NCI-H510A (cell line): Measurements from ENCODE around the gene ZNF200.
"Not testable (repeated sequence)": the region's sequence is repeated elsewhere in the genome, so short reads cannot be mapped to it uniquely, and the experiment has no call there.

Source experiments
- DNase-seq: peaks from one replicate; lab custom pipeline; 2025; lab: John Stamatoyannopoulos, UW

ZNF200 gene, protein sequence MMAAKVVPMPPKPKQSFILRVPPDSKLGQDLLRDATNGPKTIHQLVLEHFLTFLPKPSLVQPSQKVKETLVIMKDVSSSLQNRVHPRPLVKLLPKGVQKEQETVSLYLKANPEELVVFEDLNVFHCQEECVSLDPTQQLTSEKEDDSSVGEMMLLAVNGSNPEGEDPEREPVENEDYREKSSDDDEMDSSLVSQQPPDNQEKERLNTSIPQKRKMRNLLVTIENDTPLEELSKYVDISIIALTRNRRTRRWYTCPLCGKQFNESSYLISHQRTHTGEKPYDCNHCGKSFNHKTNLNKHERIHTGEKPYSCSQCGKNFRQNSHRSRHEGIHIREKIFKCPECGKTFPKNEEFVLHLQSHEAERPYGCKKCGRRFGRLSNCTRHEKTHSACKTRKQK

GRCh38 chr16:3234857-3235561 is at the start of gene ZNF200:
ZNF200 (minus strand) TSS chr16:3235158; CDS start chr16:3233755, 1,403 bp downstream.
- peak; percentile 75 for DNase-seq

GRCh38 chr16:3283543-3284447 is 48.8 kb upstream of the ZNF200 start:
- DNase-seq = no peak

- DNase-seq = peak; percentile 79
Observed at GRCh38 chr16:3282730-3283542, 48.0 kb upstream of the ZNF200 start, which contains the start of gene ZNF263. ZNF263 (plus strand) TSS chr16:3283491; CDS start chr16:3283819, 328 bp downstream.

DNA sequence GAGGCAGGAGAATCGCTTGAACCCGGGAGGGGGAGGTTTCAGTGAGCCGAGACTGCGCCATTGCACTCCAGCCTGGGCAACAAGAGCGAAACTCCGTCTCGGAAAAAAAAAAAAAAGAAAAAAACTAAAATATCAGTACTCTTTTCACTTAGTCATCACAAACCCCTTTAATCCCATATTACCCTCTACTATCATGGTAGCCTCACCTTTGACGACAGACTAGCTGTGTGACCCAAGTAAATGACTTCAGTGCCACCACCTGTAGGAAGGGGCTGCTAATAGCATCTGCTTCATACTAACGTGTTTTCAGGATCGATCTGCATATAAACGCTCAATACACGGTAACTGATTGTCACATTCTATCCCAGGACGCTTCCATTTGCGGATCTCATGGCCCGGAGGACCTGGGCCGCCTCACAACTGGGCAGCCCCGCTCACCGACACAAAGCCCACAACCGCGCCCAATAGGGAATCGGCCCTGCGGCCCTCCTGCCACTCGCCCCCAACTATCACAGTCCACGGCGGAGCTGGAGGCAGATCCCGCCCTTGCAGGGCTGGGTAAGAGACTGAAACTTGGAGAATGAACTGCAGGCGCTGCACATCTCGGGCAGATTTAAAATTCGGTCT is 47.3 kb upstream of the ZNF200 start:
- peak; percentile 42 for DNase-seq

DNA sequence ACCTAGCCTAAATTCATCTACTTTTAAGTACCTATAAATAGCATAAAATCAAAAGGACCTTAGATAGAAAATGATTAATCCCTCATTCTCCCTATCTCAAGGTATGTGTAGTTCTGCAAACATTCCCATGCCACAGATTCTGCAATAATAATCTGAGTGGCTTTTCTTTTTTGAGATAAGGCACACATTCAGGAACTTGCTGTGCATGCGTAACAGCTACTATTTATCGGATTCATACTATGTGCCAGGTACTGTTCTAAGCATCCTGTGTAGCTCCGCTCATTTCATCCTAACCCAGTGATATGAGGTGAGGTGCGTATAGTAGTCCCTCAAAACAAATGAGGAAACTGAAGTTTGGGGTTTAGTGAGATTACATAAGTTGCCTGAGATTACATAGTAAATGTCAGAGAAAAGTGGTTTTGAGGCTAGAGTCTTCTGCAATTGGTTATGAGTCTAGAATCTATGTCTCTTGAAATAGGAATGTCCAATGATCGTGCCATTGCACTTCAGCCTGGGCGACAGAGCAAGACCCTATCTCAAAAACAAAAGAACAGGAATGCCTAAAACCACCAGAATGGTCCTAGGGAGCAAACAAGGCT is 46.4 kb upstream of the ZNF200 start:
- no peak for DNase-seq

- DNase-seq = no peak
Observed at GRCh38 chr16:3276679-3277078, 41.7 kb upstream of the ZNF200 start.

GRCh38 chr16:3274947-3275346 is 40.0 kb upstream of the ZNF200 start:
- DNase-seq = no peak

DNA sequence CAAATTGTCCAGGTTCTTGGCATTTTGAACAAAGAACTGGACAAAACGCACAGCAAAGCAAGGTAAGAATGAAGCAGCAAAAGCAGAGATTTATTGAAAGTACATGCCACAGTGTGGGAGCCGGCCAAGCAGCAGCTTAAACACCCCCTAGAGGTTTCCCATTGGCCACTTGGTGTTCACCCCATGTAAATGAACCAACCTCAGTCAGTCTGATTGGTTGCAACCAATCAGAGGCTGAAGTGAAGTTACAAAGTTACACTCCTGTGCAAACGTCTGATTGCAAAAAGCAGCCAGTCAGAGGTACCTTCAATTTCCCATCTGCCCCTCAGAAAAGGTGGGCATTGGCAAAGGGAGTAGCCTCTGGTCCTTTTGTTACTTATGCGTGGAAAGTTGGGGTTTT is 39.5 kb upstream of the ZNF200 start:
- no peak for DNase-seq

DNA sequence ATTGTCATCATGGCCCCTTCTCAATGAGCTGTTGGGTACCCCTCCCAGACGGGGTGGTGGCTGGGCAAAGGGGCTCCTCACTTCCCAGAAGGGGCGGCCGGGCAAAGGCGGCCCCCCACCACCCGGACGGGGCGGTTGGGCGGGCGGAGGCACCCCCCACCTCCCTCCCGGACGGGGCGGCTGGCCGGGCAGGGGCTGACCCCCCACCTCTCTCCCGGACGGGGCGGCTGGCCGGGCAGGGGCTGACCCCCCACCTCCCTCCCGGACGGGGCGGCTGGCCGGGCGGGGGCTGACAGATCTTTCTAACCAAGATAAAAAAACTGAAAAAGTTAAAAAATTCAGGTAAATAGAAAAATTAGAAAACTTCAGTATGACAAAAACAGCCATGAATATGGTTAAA is 36.3 kb upstream of the ZNF200 start:
- DNase-seq = not testable (repeated sequence)

DNA sequence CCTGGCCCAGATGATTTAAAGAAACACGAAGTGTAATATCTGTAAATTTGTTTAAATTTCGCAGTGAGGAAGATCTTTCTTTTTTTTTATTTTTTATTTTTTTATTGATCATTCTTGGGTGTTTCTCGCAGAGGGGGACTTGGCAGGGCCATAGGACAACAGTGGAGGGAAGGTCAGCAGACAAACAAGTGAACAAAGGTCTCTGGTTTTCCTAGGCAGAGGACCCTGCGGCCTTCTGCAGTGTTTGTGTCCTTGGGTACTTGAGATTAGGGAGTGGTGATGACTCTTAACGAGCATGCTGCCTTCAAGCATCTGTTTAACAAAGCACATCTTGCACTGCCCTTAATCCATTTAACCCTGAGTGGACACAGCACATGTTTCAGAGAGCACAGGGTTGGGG is 35.8 kb upstream of the ZNF200 start:
- DNase-seq = not testable (repeated sequence)

DNA sequence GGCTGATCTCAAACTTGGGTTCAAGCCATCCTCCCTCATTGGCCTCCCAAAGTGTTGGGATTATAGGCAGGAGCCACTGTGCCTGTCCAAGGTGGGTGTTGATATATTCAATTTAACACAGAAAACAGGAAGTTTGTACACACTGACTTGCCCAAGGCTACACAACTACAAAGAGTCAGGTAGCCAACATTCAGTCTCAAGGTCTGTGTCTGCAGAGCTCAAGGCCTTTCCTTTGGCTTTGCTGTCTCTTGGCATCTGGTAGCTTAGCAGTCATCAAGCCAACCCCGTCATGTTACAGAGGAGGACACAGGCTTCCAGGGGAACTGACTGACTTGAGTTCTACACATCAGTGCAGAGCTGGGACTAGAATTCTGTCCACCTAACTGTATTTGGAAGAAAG is 33.3 kb upstream of the ZNF200 start:
- DNase-seq = no peak

- no peak for DNase-seq
Observed at GRCh38 chr16:3266873-3267537, 32.0 kb upstream of the ZNF200 start.

DNA sequence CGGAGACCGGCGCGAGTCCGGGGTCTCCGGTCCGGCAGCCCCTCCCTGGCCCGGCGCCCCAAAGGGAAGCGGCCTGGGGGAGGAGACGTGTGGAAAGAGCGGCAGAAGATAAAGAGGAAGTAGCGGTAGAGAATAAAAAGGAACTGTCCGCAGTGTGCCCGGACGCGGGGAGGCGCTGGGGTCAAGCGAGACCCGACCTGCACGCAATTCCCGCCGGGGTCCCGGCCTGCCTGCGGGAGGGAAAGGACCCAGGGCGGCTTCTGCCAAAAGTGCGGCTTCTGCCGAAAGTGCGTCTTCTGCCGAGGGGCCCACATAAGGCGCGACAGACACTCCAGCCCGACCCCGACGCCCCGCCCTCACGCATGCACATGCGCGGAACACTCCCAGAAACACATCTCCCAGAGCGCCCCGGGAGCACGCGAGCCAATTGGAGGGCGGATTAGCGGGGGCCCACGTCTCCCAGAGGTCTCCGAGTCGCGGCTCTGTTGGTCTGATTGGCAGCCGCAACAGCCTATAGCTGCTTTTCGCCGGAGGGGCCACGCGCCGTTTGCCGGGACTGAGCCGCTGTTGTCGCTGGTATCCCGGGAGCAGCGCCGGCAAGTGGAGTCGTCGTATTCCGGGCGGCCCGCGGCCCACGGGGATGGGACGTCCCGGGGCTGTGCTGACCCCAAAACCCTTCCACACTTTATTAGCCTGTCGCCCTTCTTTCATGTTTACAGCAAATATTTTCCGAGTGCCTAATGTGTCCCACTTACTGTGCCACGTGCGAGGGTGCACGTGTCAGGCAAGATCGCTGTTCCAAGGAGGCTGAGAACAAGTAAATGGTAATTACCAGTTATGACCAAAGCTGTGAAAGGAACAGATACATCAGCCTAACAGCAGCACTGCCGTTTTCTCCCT is 29.4 kb upstream of the ZNF200 start:
- DNase-seq = peak; percentile 87

DNA sequence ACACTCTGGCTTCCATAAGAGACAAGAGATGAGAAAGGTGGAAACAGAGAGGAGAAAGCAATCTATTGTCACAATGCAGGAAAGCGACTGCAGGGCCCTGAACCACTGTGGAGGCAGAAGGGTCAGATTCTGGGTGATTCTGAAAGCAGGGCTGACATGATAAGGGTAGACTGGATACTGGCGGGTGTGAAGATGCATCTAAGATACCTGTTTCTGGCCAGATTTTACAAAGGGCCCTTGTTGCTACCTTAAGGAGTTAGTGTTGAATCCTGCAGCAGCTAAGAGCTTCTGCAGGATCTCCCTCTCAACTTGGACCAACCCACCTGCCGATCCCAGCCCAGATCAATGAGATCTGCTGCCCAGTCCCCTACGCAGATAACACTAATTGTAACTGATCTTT is 27.6 kb upstream of the ZNF200 start:
- no peak for DNase-seq

DNA sequence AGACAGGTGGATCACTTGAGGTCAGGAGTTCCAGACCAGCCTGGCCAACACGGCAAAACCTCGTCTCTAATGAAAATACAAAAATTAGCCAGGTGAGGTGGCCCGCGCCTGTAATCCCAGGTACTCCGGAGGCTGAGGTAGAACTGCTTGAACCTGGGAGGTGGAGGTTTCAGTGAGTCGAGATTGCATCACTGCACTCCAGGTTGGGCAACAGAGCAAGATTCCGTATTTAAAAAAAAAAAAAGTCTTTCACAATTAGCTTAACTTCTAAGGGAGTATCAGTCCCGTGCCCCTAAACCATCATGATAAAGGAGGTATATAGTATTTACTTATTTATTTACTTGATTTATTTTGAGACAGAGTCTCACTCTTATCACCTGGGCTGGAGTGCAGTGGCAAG is 24.9 kb upstream of the ZNF200 start:
- no peak for DNase-seq

DNA sequence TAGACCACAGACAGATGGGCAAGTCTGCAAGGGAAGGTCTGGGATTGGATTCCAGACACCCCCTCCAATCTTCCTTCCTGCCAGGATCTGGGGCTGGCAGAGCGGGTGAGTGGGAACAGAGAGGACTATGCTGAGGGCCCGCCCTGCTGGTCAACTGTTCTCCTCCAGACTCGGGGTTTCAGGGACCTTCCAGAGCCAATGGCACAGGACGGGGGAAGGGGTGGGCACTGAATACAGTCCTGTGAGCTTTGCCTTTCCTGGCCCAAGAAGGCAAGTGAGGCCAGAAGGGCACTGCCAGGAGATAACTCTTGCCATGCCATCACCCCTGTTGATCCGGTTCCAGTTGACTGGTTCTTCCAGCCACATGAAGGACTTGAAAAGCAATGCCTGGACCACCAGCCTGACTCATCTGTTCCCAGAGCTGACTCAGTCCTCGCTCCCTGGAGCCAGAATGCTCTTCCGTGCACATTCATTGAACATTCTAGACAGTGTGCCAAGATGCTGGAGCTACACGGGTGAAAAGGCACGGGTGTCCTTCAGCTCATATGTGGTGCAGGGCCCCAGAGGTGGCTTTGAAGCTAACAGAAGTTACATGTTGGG is 22.0 kb upstream of the ZNF200 start:
- DNase-seq = no peak

DNA sequence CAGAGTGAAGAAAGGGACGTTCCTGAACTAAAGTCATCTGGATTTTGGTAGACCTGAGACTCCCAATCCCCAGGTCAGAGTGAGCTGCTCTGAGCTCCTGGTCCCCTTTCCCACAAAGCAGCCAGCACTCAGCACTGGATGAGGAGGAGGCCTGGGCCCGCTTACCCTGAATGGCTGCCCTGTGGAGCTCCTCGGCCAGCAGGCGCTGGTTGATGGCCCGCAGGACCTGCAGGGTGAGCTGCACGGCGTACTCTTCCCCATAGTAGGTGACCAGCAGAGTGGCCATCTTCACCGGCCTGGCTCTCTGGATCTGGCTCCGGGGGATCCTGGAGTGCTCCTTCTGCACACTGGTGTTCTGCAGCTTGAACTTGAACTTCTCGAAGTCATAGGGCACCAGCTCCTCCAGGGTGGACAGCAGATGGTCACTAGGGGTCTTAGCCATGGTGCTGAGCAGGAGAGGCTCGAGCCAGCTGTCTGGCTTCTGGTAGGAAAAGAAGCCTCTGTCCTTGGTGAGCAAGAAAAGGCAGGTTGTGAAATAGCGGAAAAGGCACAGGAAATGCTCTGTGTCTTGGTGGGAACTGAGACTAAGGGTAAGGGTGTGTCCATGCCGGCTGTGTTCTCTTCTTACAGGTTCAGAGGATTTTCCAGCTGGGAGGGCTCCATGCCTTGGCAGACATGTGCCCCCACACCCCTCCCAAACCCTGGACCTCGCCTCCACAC is 21.3 kb upstream of the ZNF200 start, which contains the start of gene MEFV:
Gene MEFV, minus strand, starts transcription at position 488 of the 720 bp plus-strand sequence. Its CDS starts 46 bp downstream, at position 442.
- DNase-seq = no peak

DNA sequence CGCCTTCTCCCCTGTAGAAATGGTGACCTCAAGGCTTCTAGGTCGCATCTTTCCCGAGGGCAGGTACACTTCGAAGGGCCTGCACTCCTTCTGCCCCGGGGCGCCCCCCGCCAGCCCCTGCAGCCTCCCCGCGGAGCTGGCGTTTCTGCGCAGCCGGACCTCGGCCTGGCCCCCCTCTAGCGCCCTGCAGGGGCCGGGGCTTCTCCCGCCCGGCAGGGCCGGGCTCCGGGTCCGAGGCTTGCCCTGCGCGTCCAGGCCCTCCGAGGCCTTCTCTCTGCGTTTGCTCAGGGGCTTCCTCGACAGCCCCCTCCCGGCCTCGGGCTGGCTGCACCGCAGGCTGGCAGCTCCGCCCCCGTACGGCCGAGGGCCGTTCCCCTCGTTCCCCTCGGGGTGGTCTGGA is 19.4 kb upstream of the ZNF200 start:
- no peak for DNase-seq
